HL-60 (cell line): ENCODE data around the gene LGALS9C.
"Not testable (repeated sequence)": the region's sequence is repeated elsewhere in the genome, so short reads cannot be mapped to it uniquely, and the experiment has no call there.

Experiments used
- DNase-seq, 2 experiments: peaks; one replicate each; pipeline ENCODE4 v3.0.0-alpha.2; 2010 to 2020; ENCODE audit warnings: low read depth in 1 of 2, low spot score in 1 of 2
- H3K27ac ChIP-seq: fragments of 250-450 bp; sonication (Bioruptor Pico); replicated peaks from 2 replicates; pipeline ENCODE4 v1.5.1; 2020; ENCODE audit warnings: mild to moderate bottlenecking, moderate library complexity
- H3K27me3 ChIP-seq: fragments of 250-450 bp; sonication (Bioruptor Pico); 2 replicates; pipeline ENCODE4 v1.5.1; 2021; ENCODE audit warnings: mild to moderate bottlenecking, moderate library complexity; ENCODE audit not compliant: insufficient read depth, poor library complexity, severe bottlenecking
- H3K4me3 ChIP-seq: replicated peaks from 2 replicates; pipeline ENCODE4 v1.5.1; 2011; ENCODE audit warnings: mild to moderate bottlenecking, control low read depth, low read length; ENCODE audit not compliant: insufficient read depth
- REST ChIP-seq: IDR thresholded peaks from 2 replicates; pipeline ENCODE4 v1.6.1; 2012; ENCODE audit warnings: low read depth; ENCODE audit not compliant: insufficient replicate concordance

The LGALS9C gene

GRCh38 chr17:18494250-18494768 is 17.7 kb downstream of the LGALS9C start:
- H3K4me3 ChIP-seq, H3K27ac ChIP-seq, DNase-seq, H3K27me3 ChIP-seq: not testable (repeated sequence)

GRCh38 chr17:18497044-18497443 is 20.5 kb downstream of the LGALS9C start:
- H3K27me3 ChIP-seq, H3K27ac ChIP-seq, H3K4me3 ChIP-seq, DNase-seq: not testable (repeated sequence)

GRCh38 chr17:18499100-18499499 is 22.5 kb downstream of the LGALS9C start:
- not testable (repeated sequence) for H3K4me3 ChIP-seq, H3K27ac ChIP-seq, H3K27me3 ChIP-seq, DNase-seq

GRCh38 chr17:18499756-18500155 is 23.2 kb downstream of the LGALS9C start:
- not testable (repeated sequence) for H3K27ac ChIP-seq, H3K27me3 ChIP-seq, DNase-seq, H3K4me3 ChIP-seq

GRCh38 chr17:18500281-18500680 is 23.7 kb downstream of the LGALS9C start:
- H3K27ac ChIP-seq, H3K4me3 ChIP-seq, DNase-seq, H3K27me3 ChIP-seq: not testable (repeated sequence)

GRCh38 chr17:18500816-18501215 is 24.2 kb downstream of the LGALS9C start:
- H3K4me3 ChIP-seq, H3K27me3 ChIP-seq, DNase-seq, H3K27ac ChIP-seq: not testable (repeated sequence)

GRCh38 chr17:18503221-18503620 is 26.6 kb downstream of the LGALS9C start:
- not testable (repeated sequence) for DNase-seq, H3K27me3 ChIP-seq, H3K27ac ChIP-seq, H3K4me3 ChIP-seq
- TF ChIP-seq REST, result peak; percentile 79

- not testable (repeated sequence) for H3K27ac ChIP-seq, DNase-seq, H3K4me3 ChIP-seq, H3K27me3 ChIP-seq
These were observed 31.1 kb downstream of the LGALS9C start for GRCh38 chr17:18507729-18508128.

GRCh38 chr17:18508667-18509066 is 32.1 kb downstream of the LGALS9C start:
- H3K27ac ChIP-seq, H3K27me3 ChIP-seq, H3K4me3 ChIP-seq, DNase-seq: not testable (repeated sequence)

- not testable (repeated sequence) for DNase-seq, H3K27me3 ChIP-seq, H3K27ac ChIP-seq, H3K4me3 ChIP-seq
These were observed 44.5 kb downstream of the LGALS9C start for GRCh38 chr17:18521100-18521499.

- DNase-seq, H3K27me3 ChIP-seq, H3K4me3 ChIP-seq, H3K27ac ChIP-seq: not testable (repeated sequence)
These were observed 48.4 kb downstream of the LGALS9C start for GRCh38 chr17:18525015-18525414.

GRCh38 chr17:18526168-18526800 is 49.7 kb downstream of the LGALS9C start:
- H3K27ac ChIP-seq, H3K27me3 ChIP-seq, DNase-seq, H3K4me3 ChIP-seq: not testable (repeated sequence)

GRCh38 chr17:18527354-18527753 is 50.8 kb downstream of the LGALS9C start:
- H3K4me3 ChIP-seq, H3K27ac ChIP-seq, H3K27me3 ChIP-seq, DNase-seq: not testable (repeated sequence)

GRCh38 chr17:18528435-18528834 is 51.8 kb downstream of the LGALS9C start:
- H3K27me3 ChIP-seq, DNase-seq: not testable (repeated sequence)

More at GRCh38 chr17:18528435-18528834, 51.8 kb downstream of the LGALS9C start:
- H3K27ac ChIP-seq, H3K4me3 ChIP-seq: not testable (repeated sequence)
